Measurements from ENCODE around the gene ATP10A.
"Not testable (repeated sequence)": the region's sequence is repeated elsewhere in the genome, so short reads cannot be mapped to it uniquely, and the experiment has no call there.

Gene ATP10A

GRCh38 chr15:25641361-25641760 is 221.8 kb downstream of the ATP10A start:
- no peak for DNase-seq

- not testable (repeated sequence) for DNase-seq
Observed at GRCh38 chr15:25640959-25641358, 222.2 kb downstream of the ATP10A start.

GRCh38 chr15:25640381-25640780 is 222.7 kb downstream of the ATP10A start:
- DNase-seq: no peak

- DNase-seq: not testable (repeated sequence)
Observed at GRCh38 chr15:25636486-25636885, 226.6 kb downstream of the ATP10A start.

- DNase-seq: no peak
Observed at GRCh38 chr15:25635191-25635590, 227.9 kb downstream of the ATP10A start.

GRCh38 chr15:25633862-25634261 is 229.3 kb downstream of the ATP10A start:
- DNase-seq: no peak

- no peak for DNase-seq
Observed at GRCh38 chr15:25631971-25632370, 231.2 kb downstream of the ATP10A start.

Data from NCI-H446 (cell line).